Mesenchymal stem cell (in vitro differentiated cells and primary cell): ENCODE results near the gene CUL7.
"Not testable (repeated sequence)": the region's sequence is repeated elsewhere in the genome, so short reads cannot be mapped to it uniquely, and the experiment has no call there.

Experiments
- DNase-seq: peaks from one replicate; pipeline ENCODE4 v3.0.0-alpha.2; 2013
- H2AFZ ChIP-seq: one replicate; pipeline ENCODE4 v1.6.1; 2013; ENCODE audit warnings: low read depth, mild to moderate bottlenecking, control low read depth, inconsistent platforms, low read length, moderate library complexity
- H2AK5ac ChIP-seq: 2 replicates; pipeline ENCODE4 v1.6.1; 2013; ENCODE audit warnings: low read length, moderate library complexity, mild to moderate bottlenecking, inconsistent platforms; ENCODE audit not compliant: severe bottlenecking
- H2BK120ac ChIP-seq: one replicate; pipeline ENCODE4 v1.6.1; 2013; ENCODE audit warnings: low read depth, mild to moderate bottlenecking, inconsistent platforms, low read length, moderate library complexity
- H2BK12ac ChIP-seq, 2 experiments: one replicate each; pipeline ENCODE4 v1.6.1; 2013; ENCODE audit warnings: inconsistent platforms in 2 of 2, low read length in 2 of 2, mild to moderate bottlenecking in 2 of 2, moderate library complexity in 2 of 2, control low read depth in 1 of 2
- H2BK15ac ChIP-seq: one replicate; pipeline ENCODE4 v1.6.1; 2013; ENCODE audit warnings: mild to moderate bottlenecking, low read depth, inconsistent platforms; ENCODE audit not compliant: poor library complexity, severe bottlenecking
- H2BK5ac ChIP-seq: 2 replicates; pipeline ENCODE4 v1.6.1; 2013; ENCODE audit warnings: low read depth, mild to moderate bottlenecking, low read length, control low read depth, inconsistent platforms; ENCODE audit not compliant: poor library complexity, severe bottlenecking
- H3K14ac ChIP-seq, 2 experiments: one replicate each; pipeline ENCODE4 v1.6.1; 2013; ENCODE audit warnings: inconsistent platforms in 2 of 2, low read length in 2 of 2, control low read depth in 1 of 2, mild to moderate bottlenecking in 1 of 2, moderate library complexity in 1 of 2
- H3K18ac ChIP-seq, 2 experiments: one replicate each; pipeline ENCODE4 v1.6.1; 2013; ENCODE audit warnings: inconsistent platforms in 2 of 2, low read length in 2 of 2, control low read depth in 1 of 2, low read depth in 1 of 2, mild to moderate bottlenecking in 1 of 2
- H3K23ac ChIP-seq, 2 experiments: one replicate each; pipeline ENCODE4 v1.6.1; 2013; ENCODE audit warnings: inconsistent platforms in 2 of 2, low read length in 2 of 2, mild to moderate bottlenecking in 2 of 2, moderate library complexity in 2 of 2, control low read depth in 1 of 2
- H3K27ac ChIP-seq: 2 replicates; pipeline ENCODE4 v1.5.1; 2013; ENCODE audit warnings: mild to moderate bottlenecking, moderate library complexity, low read length, control low read depth, inconsistent platforms; ENCODE audit not compliant: poor library complexity, severe bottlenecking
- H3K27me3 ChIP-seq, 2 experiments: 2 replicates each; pipeline versions ENCODE4 v1.6.1 to v1.7.0; 2013; ENCODE audit warnings: low read length in 2 of 2, mild to moderate bottlenecking in 2 of 2, moderate library complexity in 2 of 2, control low read depth in 1 of 2, inconsistent platforms in 1 of 2; ENCODE audit not compliant: control insufficient read depth in 1 of 2, insufficient read depth in 1 of 2
- H3K36me3 ChIP-seq, 2 experiments: 2 replicates each; pipeline versions ENCODE4 v1.6.1 to v1.7.0; 2013; ENCODE audit warnings: low read length in 2 of 2, control low read depth in 1 of 2, inconsistent platforms in 1 of 2, low read depth in 1 of 2, mild to moderate bottlenecking in 1 of 2; ENCODE audit not compliant: insufficient read depth in 2 of 2, control insufficient read depth in 1 of 2
- H3K4ac ChIP-seq, 2 experiments: one replicate each; pipeline ENCODE4 v1.6.1; 2013; ENCODE audit warnings: inconsistent platforms in 2 of 2, low read length in 2 of 2, mild to moderate bottlenecking in 2 of 2, moderate library complexity in 2 of 2, control low read depth in 1 of 2, low read depth in 1 of 2
- H3K4me1 ChIP-seq: 2 replicates; pipeline ENCODE4 v1.6.1; 2013; ENCODE audit warnings: low read depth, low read length, control low read depth; ENCODE audit not compliant: control insufficient read depth, insufficient read depth
- H3K4me2 ChIP-seq: 2 replicates; pipeline ENCODE4 v1.6.1; 2013; ENCODE audit warnings: low read length, mild to moderate bottlenecking, inconsistent platforms; ENCODE audit not compliant: poor library complexity, severe bottlenecking
- H3K4me3 ChIP-seq, 2 experiments: 2 replicates each; pipeline versions ENCODE4 v1.5.1 to v1.7.0; 2013; ENCODE audit warnings: low read length in 2 of 2, mild to moderate bottlenecking in 2 of 2, control low read depth in 1 of 2, low read depth in 1 of 2; ENCODE audit not compliant: insufficient read depth in 1 of 2
- H3K79me1 ChIP-seq: replicated peaks from 2 replicates; pipeline ENCODE4 v1.6.1; 2013; ENCODE audit warnings: mild to moderate bottlenecking, control low read depth, low read length, inconsistent platforms; ENCODE audit not compliant: poor library complexity, severe bottlenecking
- H3K9ac ChIP-seq: 2 replicates; pipeline ENCODE4 v1.7.0; 2013; ENCODE audit warnings: mild to moderate bottlenecking, low read length, moderate library complexity
- H3K9me3 ChIP-seq: 2 replicates; pipeline ENCODE4 v1.7.0; 2013; ENCODE audit warnings: mild to moderate bottlenecking, low read length; ENCODE audit not compliant: control insufficient read depth
- H4K8ac ChIP-seq: one replicate; pipeline ENCODE4 v1.6.1; 2013; ENCODE audit warnings: inconsistent platforms, mild to moderate bottlenecking, low read length, moderate library complexity
- H4K91ac ChIP-seq: one replicate; pipeline ENCODE4 v1.6.1; 2013; ENCODE audit warnings: mild to moderate bottlenecking, low read length, inconsistent platforms
- WGBS: methylation state at CpG from one replicate; pipeline ENCODE4 v1.1.7; 2013; ENCODE audit warnings: mixed read lengths; 5-methylcytosine and 5-hydroxymethylcytosine counted together

The CUL7 gene

DNA sequence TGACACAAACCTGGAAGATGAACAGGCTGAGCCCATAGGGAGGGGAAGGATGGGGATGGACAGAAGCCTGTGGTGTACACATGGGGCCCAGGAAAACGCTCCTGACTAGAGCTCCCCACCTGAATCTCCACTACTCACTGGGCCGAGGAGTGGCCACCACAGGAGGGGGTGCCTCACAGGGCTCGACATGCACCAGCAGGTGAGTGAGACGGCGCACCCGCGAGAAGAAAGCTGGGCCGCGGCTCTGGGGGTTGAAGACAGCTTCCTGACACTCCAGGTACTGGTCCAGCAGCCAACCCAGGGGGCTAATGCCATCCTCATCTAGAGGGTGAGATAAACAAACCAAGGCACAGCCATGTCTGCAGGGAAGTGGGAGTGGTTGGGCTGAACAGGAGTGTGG is 10.3 kb downstream of the CUL7 start:
- H3K4me2 ChIP-seq, result no peak overlapping the region
- no peak overlapping the region for H2BK12ac ChIP-seq
- no peaks in the 10 kb centered on the region for H3K9me3 ChIP-seq
- no peak overlapping the region for H3K23ac ChIP-seq
- H3K27ac ChIP-seq, result no peak overlapping the region
- H2AK5ac ChIP-seq, result no peak overlapping the region
- H3K4me1 ChIP-seq, result peaks cover 5% of the 10 kb centered on the region
- no peak overlapping the region for H4K8ac ChIP-seq
- no peak overlapping the region for H2BK5ac ChIP-seq
- H3K4ac ChIP-seq, result no peak overlapping the region
- DNase-seq, result no peak
- H3K27me3 ChIP-seq, result no peaks in the 10 kb centered on the region
- H3K4me3 ChIP-seq, result no peak overlapping the region
- 96% methylated on average over 9 of the region's 9 CpGs for WGBS
- peaks cover 79 to 89% of the 10 kb centered on the region in 2 experiments for H3K36me3 ChIP-seq
- H4K91ac ChIP-seq, result no peak overlapping the region
- H3K79me1 ChIP-seq, result peaks cover 19% of the 10 kb centered on the region
- no peak overlapping the region for H2BK120ac ChIP-seq
- no peak overlapping the region for H2AFZ ChIP-seq
- H3K9ac ChIP-seq, result no peak overlapping the region
- H3K14ac ChIP-seq, result no peak overlapping the region
- no peak overlapping the region for H2BK15ac ChIP-seq
- H3K18ac ChIP-seq, result no peak overlapping the region

DNA sequence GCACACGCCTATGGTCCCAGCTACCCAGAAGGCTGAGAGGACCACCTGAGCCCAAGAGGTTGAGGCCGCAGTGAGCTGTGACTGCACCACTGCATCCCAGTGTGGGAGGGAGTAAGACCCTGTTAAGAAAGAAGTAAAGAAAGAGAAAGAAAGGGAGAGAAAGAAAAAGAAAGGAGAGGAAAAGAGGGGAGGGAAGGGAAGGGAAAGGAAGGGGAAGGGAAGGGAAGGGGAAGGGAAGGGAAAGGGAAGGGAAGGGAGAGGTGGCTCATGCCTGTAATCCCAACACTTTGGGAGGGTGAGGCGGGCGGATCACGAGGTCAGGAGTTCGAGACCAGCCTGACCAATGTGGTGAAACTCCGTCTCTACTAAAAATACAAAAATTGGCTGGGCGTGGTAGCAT is 12.2 kb downstream of the CUL7 start:
- Histone ChIP-seq H3K79me1 (peaks cover 15% of the 10 kb centered on the region), H3K36me3 (peaks cover 82 to 89% of the 10 kb centered on the region in 2 experiments)
- H3K4me1 ChIP-seq, H2BK12ac ChIP-seq, H3K23ac ChIP-seq, H2BK5ac ChIP-seq, H3K4me2 ChIP-seq, H3K27me3 ChIP-seq, H3K9me3 ChIP-seq, H2BK120ac ChIP-seq, H3K4ac ChIP-seq, H4K8ac ChIP-seq, H3K27ac ChIP-seq, H4K91ac ChIP-seq, H3K9ac ChIP-seq, DNase-seq, H3K18ac ChIP-seq, H2AK5ac ChIP-seq, H3K14ac ChIP-seq, H3K4me3 ChIP-seq, H2AFZ ChIP-seq, H2BK15ac ChIP-seq: not testable (repeated sequence)
- 97% methylated on average over 8 of the region's 8 CpGs for WGBS

GRCh38 chr6:43040542-43041257 is 13.0 kb downstream of the CUL7 start:
- Histone ChIP-seq H3K36me3 (peaks cover 80 to 87% of the 10 kb centered on the region in 2 experiments), H2BK5ac (no peak overlapping the region), H2BK120ac (no peak overlapping the region), H2AK5ac (no peak overlapping the region), H3K14ac (no peak overlapping the region), H2BK12ac (no peak overlapping the region), H3K4me1 (peaks cover 2% of the 10 kb centered on the region), H3K23ac (no peak overlapping the region), H4K8ac (no peak overlapping the region), H3K9ac (no peak overlapping the region), H3K4me3 (no peak overlapping the region), H3K4me2 (no peak overlapping the region), H3K4ac (no peak overlapping the region), H3K27ac (no peak overlapping the region), H3K27me3 (no peaks in the 10 kb centered on the region), H3K79me1 (peaks cover 12% of the 10 kb centered on the region), H2AFZ (no peak overlapping the region), H3K18ac (no peak overlapping the region), H2BK15ac (no peak overlapping the region), H3K9me3 (no peaks in the 10 kb centered on the region), H4K91ac (no peak overlapping the region)
- no peak for DNase-seq
- 99% methylated on average over 17 of the region's 18 CpGs for WGBS

- no peak overlapping the region for H3K4me2 ChIP-seq
- H3K4me1 ChIP-seq, result peaks cover 5% of the 10 kb centered on the region
- 94% methylated on average over 9 of the region's 9 CpGs for WGBS
- H3K18ac ChIP-seq, result no peak overlapping the region
- H2BK5ac ChIP-seq, result no peak overlapping the region
- no peaks in the 10 kb centered on the region for H3K9me3 ChIP-seq
- no peak overlapping the region for H4K8ac ChIP-seq
- H2AFZ ChIP-seq, result no peak overlapping the region
- no peak overlapping the region for H2AK5ac ChIP-seq
- peaks cover 78 to 86% of the 10 kb centered on the region in 2 experiments for H3K36me3 ChIP-seq
- no peak overlapping the region for H3K4me3 ChIP-seq
- H3K9ac ChIP-seq, result no peak overlapping the region
- H3K27ac ChIP-seq, result no peak overlapping the region
- H2BK120ac ChIP-seq, result no peak overlapping the region
- H4K91ac ChIP-seq, result no peak overlapping the region
- H3K4ac ChIP-seq, result no peak overlapping the region
- H3K79me1 ChIP-seq, result peaks cover 13% of the 10 kb centered on the region
- DNase-seq, result no peak
- H2BK15ac ChIP-seq, result no peak overlapping the region
- H3K14ac ChIP-seq, result no peak overlapping the region
- no peaks in the 10 kb centered on the region for H3K27me3 ChIP-seq
- H2BK12ac ChIP-seq, result no peak overlapping the region
- no peak overlapping the region for H3K23ac ChIP-seq
Observed at GRCh38 chr6:43038727-43039126, 14.9 kb downstream of the CUL7 start.
